ENCODE results near the gene LTBR. TPM values are rescaled to one million over a fixed set of nuclear protein-coding genes. Genes with fewer than 3 reads are reported as not detected.
A peak's percentile ranks its signal among the peaks of the same experiment; 100 is the strongest.

The LTBR gene
- total RNA-seq, 4 donors from 2014 or later = 28.1 to 116 (median 83.5) TPM

DNA sequence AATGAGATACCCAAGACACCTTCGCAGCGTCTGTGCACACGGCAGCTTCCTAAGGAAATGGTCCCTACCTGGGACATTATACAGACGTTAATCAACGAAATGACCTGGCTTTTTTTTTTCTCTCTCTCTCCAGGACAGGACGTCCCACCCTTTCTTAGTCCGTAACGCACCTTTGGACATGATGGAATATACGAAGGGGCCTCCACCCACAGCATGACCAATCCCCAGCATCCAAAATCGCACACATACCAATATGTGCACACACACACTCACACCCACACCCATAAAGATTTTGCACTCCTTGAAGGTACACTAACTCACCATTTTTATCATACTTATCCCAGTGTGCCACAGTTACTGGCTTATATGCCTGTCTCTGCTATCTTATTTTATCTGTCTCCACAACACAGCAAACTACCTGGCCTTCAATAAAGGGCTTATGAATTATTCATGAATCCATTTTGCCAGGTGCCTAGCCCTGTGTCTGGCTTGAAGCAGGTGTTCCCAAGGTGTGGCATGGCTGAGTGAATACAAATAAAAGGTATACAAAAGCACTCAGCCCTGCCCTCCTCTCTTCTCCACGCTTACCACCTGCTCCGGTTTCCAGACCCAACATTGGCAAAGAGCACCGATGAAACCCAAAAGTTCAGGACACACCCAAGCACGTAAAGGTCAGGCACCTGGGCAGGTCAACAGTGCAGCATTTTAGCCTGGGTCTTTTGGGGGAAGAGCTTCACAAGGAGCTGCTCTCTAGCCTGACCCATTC is 10.8 kb upstream of the LTBR start:
- DNase-seq = no peak
- intact Hi-C loops (cut with DNase I; ENCODE audit: low total_unique reads) = no loop called here
- H3K9me3 ChIP-seq = no peaks in the 10 kb centered on the region
- TF ChIP-seq, protein P1, sequence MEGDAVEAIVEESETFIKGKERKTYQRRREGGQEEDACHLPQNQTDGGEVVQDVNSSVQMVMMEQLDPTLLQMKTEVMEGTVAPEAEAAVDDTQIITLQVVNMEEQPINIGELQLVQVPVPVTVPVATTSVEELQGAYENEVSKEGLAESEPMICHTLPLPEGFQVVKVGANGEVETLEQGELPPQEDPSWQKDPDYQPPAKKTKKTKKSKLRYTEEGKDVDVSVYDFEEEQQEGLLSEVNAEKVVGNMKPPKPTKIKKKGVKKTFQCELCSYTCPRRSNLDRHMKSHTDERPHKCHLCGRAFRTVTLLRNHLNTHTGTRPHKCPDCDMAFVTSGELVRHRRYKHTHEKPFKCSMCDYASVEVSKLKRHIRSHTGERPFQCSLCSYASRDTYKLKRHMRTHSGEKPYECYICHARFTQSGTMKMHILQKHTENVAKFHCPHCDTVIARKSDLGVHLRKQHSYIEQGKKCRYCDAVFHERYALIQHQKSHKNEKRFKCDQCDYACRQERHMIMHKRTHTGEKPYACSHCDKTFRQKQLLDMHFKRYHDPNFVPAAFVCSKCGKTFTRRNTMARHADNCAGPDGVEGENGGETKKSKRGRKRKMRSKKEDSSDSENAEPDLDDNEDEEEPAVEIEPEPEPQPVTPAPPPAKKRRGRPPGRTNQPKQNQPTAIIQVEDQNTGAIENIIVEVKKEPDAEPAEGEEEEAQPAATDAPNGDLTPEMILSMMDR (IDR thresholded peaks at IDR 0.05) = no peak
- no peak for TF ChIP-seq POLR2A (IDR thresholded peaks at IDR 0.05)
- peak overlapping the region; percentile 85 to 87 for H3K27ac ChIP-seq
- peaks cover 15 to 17% of the 10 kb centered on the region in 2 donors for H3K4me1 ChIP-seq
- no peaks in the 10 kb centered on the region for H3K36me3 ChIP-seq
- H3K27me3 ChIP-seq = no peaks in the 10 kb centered on the region
- H3K4me3 ChIP-seq = no peak overlapping the region

DNA sequence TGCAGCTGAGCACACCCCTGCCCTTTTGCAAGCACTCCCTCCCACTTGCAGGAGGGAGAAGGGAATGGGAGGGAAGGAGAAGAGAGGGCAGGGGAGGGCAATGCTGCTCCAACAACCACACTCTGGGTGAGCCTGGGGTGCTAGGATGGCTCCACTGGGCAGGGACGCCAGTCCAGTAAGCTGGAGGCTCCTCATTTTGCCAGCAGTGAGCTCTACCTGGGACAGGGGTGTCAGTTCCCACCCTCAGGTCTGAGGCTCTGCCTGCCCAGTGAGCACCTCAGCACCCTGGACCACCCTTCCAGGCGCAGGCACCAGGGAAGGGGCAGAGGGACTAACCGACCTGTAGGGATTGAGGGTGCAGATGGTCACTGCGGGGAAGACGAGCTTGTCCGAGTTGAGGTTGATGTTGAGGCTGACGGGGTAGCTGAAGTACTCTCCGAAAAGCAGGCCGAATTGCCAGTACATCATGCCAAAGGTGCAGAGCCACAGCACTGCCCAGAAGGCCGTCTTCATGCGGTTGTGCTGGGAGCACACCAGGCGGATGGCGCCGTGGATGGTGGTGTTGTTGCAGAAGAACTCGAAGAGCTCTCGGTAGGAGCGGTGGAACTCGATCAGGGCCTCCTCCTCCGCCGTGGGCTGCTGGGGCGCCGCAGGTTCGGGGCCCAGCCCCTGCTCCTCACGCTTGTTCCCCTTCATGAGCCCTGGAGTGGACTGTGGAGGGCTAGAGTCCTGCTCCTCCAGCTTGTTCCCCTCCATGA is 9.8 kb upstream of the LTBR start:
- Histone ChIP-seq H3K4me1 (peaks cover 15 to 17% of the 10 kb centered on the region in 2 donors), H3K4me3 (no peak overlapping the region), H3K36me3 (no peaks in the 10 kb centered on the region), H3K27me3 (no peaks in the 10 kb centered on the region), H3K27ac (peak overlapping the region; percentile 87 to 90), H3K9me3 (no peaks in the 10 kb centered on the region)
- TF ChIP-seq, protein P1 (IDR thresholded peaks at IDR 0.05) = no peak
- TF ChIP-seq POLR2A (IDR thresholded peaks at IDR 0.05) = no peak
- intact Hi-C loops (cut with DNase I; ENCODE audit: low total_unique reads) = no loop called here
- DNase-seq = no peak

DNA sequence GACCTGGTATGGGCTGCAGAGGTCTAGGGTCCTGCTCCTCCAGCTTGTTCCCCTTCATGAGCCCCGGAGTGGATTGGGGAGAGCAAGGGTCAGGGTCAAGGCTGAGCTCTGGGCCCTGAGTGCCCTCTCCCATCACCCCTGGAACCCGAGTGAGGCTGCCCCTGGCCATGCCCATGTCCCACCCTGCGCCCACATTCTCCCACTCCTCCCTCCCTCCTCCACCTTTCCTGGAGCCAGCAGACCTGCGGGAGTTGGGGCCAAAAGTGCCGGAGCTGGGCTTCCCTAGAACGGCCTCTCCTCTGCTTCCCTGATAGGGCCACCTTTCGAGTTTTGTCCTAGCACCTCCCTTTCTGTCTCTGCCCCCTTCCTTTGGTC is 9.2 kb upstream of the LTBR start:
- intact Hi-C loops (cut with DNase I; ENCODE audit: low total_unique reads) = loop anchor here (5.0 kb wide), 1 partner anchor 37 kb away; no protein-coding TSS in a partner anchor
- no peak for TF ChIP-seq POLR2A (IDR thresholded peaks at IDR 0.05)
- TF ChIP-seq, protein P1 (IDR thresholded peaks at IDR 0.05) = no peak
- peaks cover 15 to 17% of the 10 kb centered on the region in 2 donors for H3K4me1 ChIP-seq
- no peaks in the 10 kb centered on the region for H3K27me3 ChIP-seq
- no peaks in the 10 kb centered on the region for H3K36me3 ChIP-seq
- no peak for DNase-seq
- H3K27ac ChIP-seq = peak overlapping the region; percentile 87 to 90
- no peaks in the 10 kb centered on the region for H3K9me3 ChIP-seq
- H3K4me3 ChIP-seq = no peak overlapping the region

DNA sequence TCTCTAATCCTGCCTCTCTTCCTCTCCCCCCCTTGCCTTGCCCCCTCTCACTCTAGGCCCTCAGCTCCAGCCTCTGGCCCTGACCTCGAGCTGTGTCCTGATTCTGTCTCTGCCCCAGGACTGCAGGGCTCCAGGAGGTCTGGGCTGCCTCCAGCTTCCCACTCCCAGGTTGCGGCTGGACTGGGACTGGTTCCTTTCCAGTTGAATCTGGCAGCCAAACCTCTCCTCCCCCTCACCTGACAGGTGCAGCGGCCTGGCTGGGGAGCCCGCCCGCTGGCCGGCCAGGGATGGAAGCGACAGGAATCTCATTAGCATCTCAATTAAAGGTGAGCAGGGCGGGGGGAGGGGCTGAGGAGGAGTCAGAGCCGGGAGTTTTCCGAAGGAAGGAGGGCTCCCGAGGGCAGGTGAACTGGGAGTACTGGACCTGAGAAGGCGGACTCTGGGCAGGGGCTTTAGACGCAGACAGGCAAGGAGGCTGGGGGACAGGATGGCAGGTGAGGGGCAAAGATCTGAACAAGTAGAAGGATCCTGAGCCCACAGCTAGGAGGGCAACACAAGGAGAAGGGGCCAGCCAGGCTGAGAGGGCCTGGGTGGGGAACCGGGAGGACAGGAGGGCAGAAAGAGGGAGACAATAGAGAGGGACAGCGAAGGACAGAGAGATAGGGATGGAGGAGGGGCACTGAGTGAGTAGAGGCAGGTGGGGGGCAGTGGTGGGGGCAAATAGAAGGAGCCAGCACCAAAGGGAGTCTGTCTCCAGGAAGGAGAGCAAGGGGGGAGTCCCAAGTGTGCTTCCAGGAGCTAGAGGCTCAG is 8.5 kb upstream of the LTBR start, which contains the start of gene SCNN1A:
SCNN1A (minus strand) TSS at position 295 of the 810 bp plus-strand sequence. CDS start 780 bp downstream, outside the sequence.
- Histone ChIP-seq H3K4me3 (no peak within 1 kb of the TSS), H3K27ac (peak within 1 kb of the TSS; percentile 87 to 90), H3K4me1 (peaks cover 15 to 17% of the 10 kb centered on the region in 2 donors), H3K9me3 (no peaks in the 10 kb centered on the region), H3K27me3 (no peaks in the 10 kb centered on the region), H3K36me3 (no peaks in the 10 kb centered on the region)
- TF ChIP-seq POLR2A (IDR thresholded peaks at IDR 0.05) = peak in 1 of 2 donors; percentile 32
- TF ChIP-seq, protein P1 (IDR thresholded peaks at IDR 0.05) = no peak
- DNase-seq = peak; percentile 29 to 30
- intact Hi-C loops (cut with DNase I; ENCODE audit: low total_unique reads) = loop anchor here (5.0 kb wide), 1 partner anchor 38 kb away; no protein-coding TSS in a partner anchor

Data from uterus (tissue), 4 donors.